ENCODE measurements around the gene PHB1.
A peak's percentile ranks its signal among the peaks of the same experiment; 100 is the strongest.

The PHB1 gene

DNA sequence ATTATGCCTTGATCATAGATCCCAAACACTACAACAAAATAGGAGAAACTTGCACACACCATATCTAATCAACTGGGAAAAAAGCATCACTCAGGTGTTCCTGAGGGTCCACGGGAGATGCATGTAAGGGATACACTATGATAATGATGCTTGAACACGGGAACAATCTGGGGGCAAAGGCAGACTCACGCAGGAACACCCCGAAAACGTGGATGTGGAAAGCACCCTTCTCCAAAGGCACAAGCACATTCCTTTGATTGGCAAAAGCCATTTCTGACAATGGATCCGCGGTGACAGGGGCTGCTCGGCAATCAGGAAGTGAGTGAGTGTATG is 53.9 kb downstream of the PHB1 start:
- DNase-seq: no peak
- Histone ChIP-seq H3K27ac (peak overlapping the region; percentile 93), H3K4me3 (ENCODE audit: low read depth, low read length) (peak overlapping the region; percentile 97), H3K27me3 (ENCODE audit: insufficient read depth, low read depth, severe bottlenecking) (no peaks in the 10 kb centered on the region), H3K36me3 (no peaks in the 10 kb centered on the region), H3K9me3 (ENCODE audit: severe bottlenecking) (no peaks in the 10 kb centered on the region)
- TF ChIP-seq, protein P1, sequence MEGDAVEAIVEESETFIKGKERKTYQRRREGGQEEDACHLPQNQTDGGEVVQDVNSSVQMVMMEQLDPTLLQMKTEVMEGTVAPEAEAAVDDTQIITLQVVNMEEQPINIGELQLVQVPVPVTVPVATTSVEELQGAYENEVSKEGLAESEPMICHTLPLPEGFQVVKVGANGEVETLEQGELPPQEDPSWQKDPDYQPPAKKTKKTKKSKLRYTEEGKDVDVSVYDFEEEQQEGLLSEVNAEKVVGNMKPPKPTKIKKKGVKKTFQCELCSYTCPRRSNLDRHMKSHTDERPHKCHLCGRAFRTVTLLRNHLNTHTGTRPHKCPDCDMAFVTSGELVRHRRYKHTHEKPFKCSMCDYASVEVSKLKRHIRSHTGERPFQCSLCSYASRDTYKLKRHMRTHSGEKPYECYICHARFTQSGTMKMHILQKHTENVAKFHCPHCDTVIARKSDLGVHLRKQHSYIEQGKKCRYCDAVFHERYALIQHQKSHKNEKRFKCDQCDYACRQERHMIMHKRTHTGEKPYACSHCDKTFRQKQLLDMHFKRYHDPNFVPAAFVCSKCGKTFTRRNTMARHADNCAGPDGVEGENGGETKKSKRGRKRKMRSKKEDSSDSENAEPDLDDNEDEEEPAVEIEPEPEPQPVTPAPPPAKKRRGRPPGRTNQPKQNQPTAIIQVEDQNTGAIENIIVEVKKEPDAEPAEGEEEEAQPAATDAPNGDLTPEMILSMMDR (IDR thresholded peaks at IDR 0.05; ENCODE audit: low read depth, low read length): no peak

GRCh38 chr17:49359990-49360795 is 54.5 kb downstream of the PHB1 start:
- Histone ChIP-seq H3K27ac (no peak overlapping the region), H3K36me3 (no peaks in the 10 kb centered on the region), H3K27me3 (ENCODE audit: insufficient read depth, low read depth, severe bottlenecking) (no peaks in the 10 kb centered on the region), H3K4me3 (ENCODE audit: low read depth, low read length) (peak overlapping the region; percentile 97), H3K9me3 (ENCODE audit: severe bottlenecking) (no peaks in the 10 kb centered on the region)
- no peak for DNase-seq
- TF ChIP-seq, protein P1 (IDR thresholded peaks at IDR 0.05; ENCODE audit: low read depth, low read length): no peak

- no peak for DNase-seq
- Histone ChIP-seq H3K4me3 (ENCODE audit: low read depth, low read length) (no peak overlapping the region), H3K27ac (no peak overlapping the region), H3K27me3 (ENCODE audit: insufficient read depth, low read depth, severe bottlenecking) (no peaks in the 10 kb centered on the region), H3K9me3 (ENCODE audit: severe bottlenecking) (no peaks in the 10 kb centered on the region), H3K36me3 (no peaks in the 10 kb centered on the region)
- TF ChIP-seq, protein P1 (IDR thresholded peaks at IDR 0.05; ENCODE audit: low read depth, low read length): no peak
These were observed 55.9 kb downstream of the PHB1 start for GRCh38 chr17:49358641-49359247.

- H3K4me3 ChIP-seq (ENCODE audit: low read depth, low read length): no peak overlapping the region
- TF ChIP-seq, protein P1 (IDR thresholded peaks at IDR 0.05; ENCODE audit: low read depth, low read length): no peak
- H3K9me3 ChIP-seq (ENCODE audit: severe bottlenecking): no peaks in the 10 kb centered on the region
- DNase-seq: no peak
- no peak overlapping the region for H3K27ac ChIP-seq
- no peaks in the 10 kb centered on the region for H3K27me3 ChIP-seq (ENCODE audit: insufficient read depth, low read depth, severe bottlenecking)
- no peaks in the 10 kb centered on the region; the same call in 1 of the 2 replicates for H3K36me3 ChIP-seq
These were observed 57.2 kb downstream of the PHB1 start for GRCh38 chr17:49357516-49357915.

GRCh38 chr17:49356320-49356719 is 58.4 kb downstream of the PHB1 start:
- Histone ChIP-seq H3K9me3 (ENCODE audit: severe bottlenecking) (no peaks in the 10 kb centered on the region), H3K36me3 (no peaks in the 10 kb centered on the region; the same call in 1 of the 2 replicates), H3K4me3 (ENCODE audit: low read depth, low read length) (no peak overlapping the region), H3K27ac (no peak overlapping the region), H3K27me3 (ENCODE audit: insufficient read depth, low read depth, severe bottlenecking) (no peaks in the 10 kb centered on the region)
- DNase-seq: no peak
- TF ChIP-seq, protein P1 (IDR thresholded peaks at IDR 0.05; ENCODE audit: low read depth, low read length): no peak

All from WERI-Rb-1 (cell line).